HUDEP-2 (cell line): ENCODE data around the gene CWH43.
"Not testable (repeated sequence)": the region's sequence is repeated elsewhere in the genome, so short reads cannot be mapped to it uniquely, and the experiment has no call there.

ENCODE experiments used
- DNase-seq, 76 experiments: peaks; one replicate each; lab custom pipeline; 2025; ENCODE audit not compliant: unreplicated experiment in 76 of 76; lab: John Stamatoyannopoulos, UW

Gene CWH43

DNA sequence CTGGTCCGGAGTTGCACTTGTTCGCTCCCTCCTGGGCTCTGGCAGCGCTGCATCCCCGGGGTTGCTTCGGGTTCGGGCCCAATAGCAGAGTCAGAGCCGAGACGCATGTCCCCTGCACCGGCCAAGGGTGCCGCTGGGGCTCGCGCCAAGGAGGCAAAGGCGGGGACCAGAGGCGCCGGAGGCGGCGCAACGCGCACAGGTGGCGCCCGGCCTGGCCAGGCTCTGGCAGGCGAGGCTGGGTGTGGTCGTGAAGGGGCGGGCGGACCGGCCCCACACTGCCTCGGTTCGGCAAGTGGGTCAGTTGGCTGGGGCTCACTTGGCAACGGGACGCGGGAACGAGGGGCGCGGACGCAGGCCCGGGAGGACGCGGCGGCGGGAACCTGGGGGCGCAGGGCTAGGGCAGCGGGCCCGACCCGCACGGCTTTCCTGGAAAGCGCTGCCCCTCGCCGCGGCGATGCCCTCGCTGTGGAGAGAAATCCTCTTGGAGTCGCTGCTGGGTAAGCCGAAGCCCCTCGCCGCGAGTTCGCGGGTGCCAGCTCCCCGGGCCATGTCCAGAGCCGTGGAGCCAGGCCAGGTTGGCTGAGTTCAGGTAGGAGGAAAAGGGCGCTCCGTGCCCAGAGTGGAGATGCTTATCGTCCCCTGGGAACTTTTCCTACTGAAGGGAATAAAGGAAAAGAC, at the start of gene CWH43:
CWH43 (plus strand) TSS at position 300 of the 678 bp plus-strand sequence; CDS start at position 455, 155 bp downstream.
- DNase-seq = no peak

- DNase-seq = no peak
Observed at GRCh38 chr4:48937033-48937432, 49.0 kb upstream of the CWH43 start.

- DNase-seq = no peak
Observed at GRCh38 chr4:48938831-48939230, 47.2 kb upstream of the CWH43 start.

GRCh38 chr4:48939785-48940184, 46.3 kb upstream of the CWH43 start:
- no peak for DNase-seq

DNA sequence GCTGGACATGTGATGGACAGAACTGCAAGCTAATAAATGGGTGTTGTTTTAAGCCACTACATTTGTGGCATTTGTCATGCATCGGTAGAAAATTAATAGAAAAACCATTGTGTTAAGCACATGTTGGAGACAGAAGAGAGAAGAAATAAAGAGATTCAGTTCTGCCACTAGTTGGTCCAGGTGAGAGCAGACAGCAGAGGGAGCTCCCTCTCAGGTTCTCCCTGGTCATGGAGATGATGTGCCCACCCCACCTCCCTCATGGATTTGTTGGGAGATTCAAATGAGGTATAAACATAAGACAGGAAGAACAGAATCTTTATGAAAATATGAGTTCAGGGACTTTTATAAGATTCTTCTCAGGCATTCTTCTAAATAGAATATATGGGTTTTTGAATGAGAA, 42.7 kb upstream of the CWH43 start:
- DNase-seq = no peak

DNA sequence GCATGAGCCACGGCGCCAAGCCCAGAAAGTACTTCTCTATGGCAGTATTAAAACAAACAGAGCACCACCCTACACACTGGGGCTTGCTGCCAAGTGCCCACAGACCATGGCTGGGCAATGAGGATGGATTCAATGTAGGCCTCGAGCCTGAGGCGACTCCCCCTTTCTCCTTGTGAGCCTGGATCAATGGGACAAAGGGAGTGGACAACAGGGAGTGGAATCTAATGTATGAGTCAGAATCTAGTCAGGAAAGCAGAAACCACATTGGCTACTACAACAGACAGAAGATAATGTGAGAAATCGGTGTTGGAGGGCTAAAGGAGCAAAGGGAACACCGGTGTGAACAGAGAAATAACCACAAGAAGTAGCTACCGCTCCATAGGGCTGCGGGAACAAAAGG, 41.8 kb upstream of the CWH43 start:
- DNase-seq = no peak

DNA sequence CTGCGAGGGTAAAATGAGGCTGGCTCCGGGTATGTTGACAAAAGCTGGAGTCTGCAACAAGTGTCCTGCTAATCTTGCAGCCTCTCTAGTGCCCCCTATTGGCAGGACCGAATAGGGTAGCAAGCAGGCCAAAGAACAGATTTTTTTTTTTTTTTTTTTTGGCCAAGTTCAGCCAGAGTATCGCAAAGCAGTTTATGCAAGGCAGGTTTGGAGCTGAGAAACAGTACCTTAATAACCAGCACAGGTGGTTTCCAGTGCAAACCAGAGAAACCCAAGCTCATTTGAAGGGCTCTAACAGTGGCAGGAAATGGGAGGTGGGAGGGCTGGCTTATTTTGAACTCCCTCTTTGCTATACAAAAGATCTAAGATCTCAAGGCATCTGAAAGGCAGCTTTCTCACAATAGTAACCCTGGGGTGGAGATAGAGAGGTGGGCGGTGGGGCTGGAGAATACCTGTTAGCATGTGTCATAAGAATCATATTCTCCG, 41.3 kb upstream of the CWH43 start:
- DNase-seq = peak in 34 of 76 experiments; percentile 1 to 51 (median 14)

- DNase-seq = no peak
Observed at GRCh38 chr4:48945981-48946380, 40.1 kb upstream of the CWH43 start.

DNA sequence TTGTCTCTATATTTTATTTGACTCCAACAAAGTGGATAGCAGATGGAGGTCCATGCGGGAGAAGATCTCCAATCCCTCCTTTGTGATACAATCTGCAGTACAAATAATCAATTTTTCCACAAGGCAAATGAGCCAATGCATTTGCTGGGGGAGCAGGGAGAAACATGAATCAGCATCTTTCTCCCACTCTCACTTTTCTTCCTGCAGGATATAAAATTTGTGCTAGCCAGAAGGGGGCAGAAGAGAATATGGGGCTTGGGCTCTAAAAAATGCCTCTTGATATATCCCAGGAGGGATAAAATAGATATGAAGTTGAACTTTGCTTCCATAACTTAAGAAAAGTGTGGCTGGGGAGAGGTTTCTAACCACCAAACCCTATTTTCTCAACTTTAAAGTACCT, 38.3 kb upstream of the CWH43 start:
- DNase-seq = no peak

DNA sequence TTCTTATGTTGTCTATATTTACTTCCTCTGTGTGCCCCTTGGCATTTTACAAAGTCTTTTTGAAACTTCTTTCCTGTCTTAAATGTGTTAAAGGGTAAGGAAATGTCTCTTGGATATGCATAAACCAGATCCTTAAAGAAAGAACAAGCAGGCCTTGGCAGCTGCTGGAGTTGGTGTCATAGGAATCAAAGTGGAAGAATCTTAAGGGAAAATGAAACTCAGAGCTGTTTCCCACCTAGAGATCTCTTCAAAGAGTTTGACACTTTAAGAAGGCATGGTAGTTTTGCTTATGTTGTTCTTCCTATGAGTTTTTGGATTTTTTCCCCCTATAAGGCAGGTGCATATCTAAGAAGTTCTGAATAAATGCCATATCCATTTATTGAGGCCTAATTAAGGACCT, 37.0 kb upstream of the CWH43 start:
- DNase-seq = no peak

DNA sequence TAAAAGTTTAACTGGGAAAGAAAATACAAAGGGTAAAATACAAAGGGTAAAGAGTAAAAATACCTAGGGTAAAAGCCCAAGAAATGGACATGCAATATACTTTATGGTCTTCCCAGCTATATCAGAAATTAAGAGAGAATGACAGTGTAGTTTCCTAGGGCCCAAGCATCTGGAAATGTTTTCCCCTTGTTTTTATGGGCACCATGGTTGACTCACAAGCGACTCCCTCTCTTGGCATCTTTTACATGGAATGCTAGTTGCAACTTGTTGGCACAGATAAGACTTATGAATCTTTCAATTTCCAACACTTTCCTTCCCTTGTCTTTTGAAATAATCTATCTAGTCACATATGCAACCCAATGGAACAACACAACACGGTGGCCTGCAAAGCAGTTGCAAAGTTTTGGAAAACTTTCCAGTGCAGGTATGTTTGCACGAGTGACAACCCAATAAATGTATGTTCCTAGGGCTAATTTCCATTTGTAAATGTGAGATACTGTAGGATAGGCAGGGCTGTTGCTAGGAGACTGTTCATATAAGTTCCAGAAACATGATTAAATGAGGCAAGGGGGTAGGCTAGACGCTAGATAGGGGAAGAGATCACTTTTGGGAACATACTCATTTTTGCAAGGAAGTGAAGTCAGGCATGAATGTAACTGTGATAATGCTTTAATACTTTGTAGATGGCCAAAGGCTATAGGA, 36.4 kb upstream of the CWH43 start:
- DNase-seq = no peak

DNA sequence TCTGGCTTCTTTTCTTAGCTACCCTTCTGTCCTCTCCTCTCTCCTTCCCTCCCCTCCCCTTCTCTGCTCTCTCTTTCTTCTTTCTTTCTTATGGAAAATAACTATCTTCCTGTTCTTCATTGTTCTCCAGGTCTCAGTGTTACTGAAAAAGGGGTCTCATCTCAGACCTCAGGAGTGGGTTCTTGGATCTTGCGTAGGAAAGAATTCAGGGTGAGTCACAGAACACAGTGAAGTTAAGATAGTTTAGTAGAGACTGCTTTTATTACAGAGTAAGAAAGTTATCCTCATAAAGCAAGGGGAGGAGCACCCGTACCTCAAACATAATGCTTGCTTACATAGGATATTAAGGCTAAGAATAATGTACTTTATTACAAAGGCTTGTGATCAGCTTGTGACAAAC, 31.8 kb upstream of the CWH43 start:
- DNase-seq = no peak

- DNase-seq = not testable (repeated sequence)
Observed at GRCh38 chr4:48957366-48957765, 28.7 kb upstream of the CWH43 start.

DNA sequence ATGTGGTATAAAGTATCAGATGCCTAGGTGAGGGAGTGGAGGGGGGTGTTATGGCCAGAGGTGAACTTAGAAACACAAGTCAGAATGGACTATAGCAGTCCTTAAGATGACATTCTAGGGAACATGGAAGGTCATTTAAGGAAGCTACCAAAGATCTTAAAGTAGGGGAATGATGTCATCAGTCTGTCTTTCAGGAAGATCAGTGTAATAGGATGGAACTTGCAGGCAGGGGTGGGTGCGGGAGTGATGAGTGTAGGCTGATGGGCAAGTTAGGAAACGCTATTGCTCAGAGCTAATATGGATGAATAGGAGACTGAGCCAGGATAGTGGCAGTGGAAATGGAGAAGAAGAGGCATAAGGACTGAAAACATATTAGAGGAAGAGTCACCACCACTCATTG, 27.5 kb upstream of the CWH43 start:
- DNase-seq = no peak

GRCh38 chr4:48960988-48961635, 25.0 kb upstream of the CWH43 start:
- DNase-seq = no peak

GRCh38 chr4:48962636-48963035, 23.4 kb upstream of the CWH43 start:
- DNase-seq = no peak

DNA sequence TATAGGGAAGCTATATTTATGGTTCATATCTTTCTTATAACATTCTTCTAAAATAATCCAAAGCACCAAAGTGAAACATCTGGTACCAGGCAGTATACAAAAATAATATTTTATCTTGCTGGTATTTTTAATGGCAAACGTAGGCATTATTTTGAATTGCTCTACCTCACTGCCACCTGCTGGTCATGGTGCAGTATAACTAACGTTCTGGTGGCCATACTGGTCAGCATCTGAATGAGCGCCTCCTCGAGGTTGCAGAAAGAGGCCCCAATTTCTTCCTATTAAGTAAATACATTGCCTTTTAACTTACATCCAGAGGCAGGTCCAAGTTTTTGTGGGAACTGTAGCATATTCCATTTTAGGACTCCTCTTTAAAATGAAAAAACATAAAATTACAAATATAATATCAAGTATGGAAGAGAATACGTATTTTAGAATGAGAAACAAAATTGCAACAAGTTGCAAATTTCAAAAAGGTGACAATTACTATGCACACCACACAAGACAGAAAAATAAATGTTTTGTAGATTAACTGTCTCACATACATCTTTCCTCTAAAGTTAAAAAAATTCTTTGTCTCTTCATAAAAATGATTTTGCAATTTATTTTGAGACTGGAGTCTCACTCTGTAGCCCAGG, 22.9 kb upstream of the CWH43 start:
- DNase-seq = peak in 70 of 76 experiments; percentile 3 to 81 (median 58)

GRCh38 chr4:48967101-48967500, 19.0 kb upstream of the CWH43 start:
- no peak for DNase-seq

DNA sequence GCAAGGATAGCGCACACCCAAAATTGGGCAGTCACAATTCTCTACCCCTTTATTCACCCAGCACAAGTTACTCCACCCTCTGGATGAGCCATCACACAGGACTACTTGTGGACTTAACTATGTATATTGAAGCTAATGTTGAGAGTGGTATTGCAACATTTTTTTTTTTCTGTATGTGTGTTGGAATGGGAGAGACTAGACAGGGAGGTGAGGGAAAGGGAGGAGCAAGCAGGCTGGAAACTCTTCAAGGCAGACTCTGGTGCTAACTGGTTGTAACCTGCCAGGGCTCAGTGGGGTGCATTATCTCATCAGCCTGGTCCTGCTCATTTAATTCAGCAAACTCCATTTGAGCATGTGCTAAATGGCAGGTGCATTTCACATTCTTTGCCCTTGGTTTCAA, 18.4 kb upstream of the CWH43 start:
- DNase-seq = no peak

- no peak for DNase-seq
Observed at GRCh38 chr4:48968814-48969213, 17.3 kb upstream of the CWH43 start.

- no peak for DNase-seq
Observed at GRCh38 chr4:48970471-48970921, 15.6 kb upstream of the CWH43 start.
